K562 (cell line): Measurements from ENCODE around the gene CLIP2. TPM values are rescaled to one million over a fixed set of nuclear protein-coding genes. Genes with fewer than 3 reads are reported as not detected.

Source experiments
- EWSR1 ChIP-seq: fragments of 450-650 bp; IDR thresholded peaks from 2 replicates; pipeline ENCODE4 v1.6.1; 2018; ENCODE audit warnings: borderline replicate concordance, mild to moderate bottlenecking, low read depth, moderate library complexity; ENCODE audit not compliant: partially characterized antibody
- JUND ChIP-seq, 2 experiments: IDR thresholded peaks; 2 replicates in 1 of 2; 3 replicates in 1 of 2; pipeline ENCODE4 v1.6.1; 2011; ENCODE audit warnings: borderline replicate concordance in 2 of 2, low read depth in 2 of 2, low read length in 2 of 2, improper control_type of control experiment in 1 of 2, missing biosample characterization in 1 of 2, missing genetic modification characterization in 1 of 2, missing genetic modification reagents in 1 of 2
- KAT7 ChIP-seq: sonication (generic); formaldehyde crosslinking; IDR thresholded peaks from 2 replicates; pipeline ENCODE4 v1.8.0; 2022; ENCODE audit warnings: missing genetic modification reagents, mild to moderate bottlenecking, borderline replicate concordance
- MAZ ChIP-seq, 2 experiments: fragments of 450-650 bp in 1 of 2; sonication (generic) in 1 of 2; formaldehyde crosslinking; IDR thresholded peaks in 1 of 2; conservative IDR thresholded peaks in 1 of 2; 2 replicates each; pipeline versions ENCODE4 v1.4.0 to v1.5.0; 2020; ENCODE audit warnings: mild to moderate bottlenecking in 1 of 2, missing genetic modification reagents in 1 of 2
- MYBL2 ChIP-seq, 2 experiments: fragments of 450-650 bp in 1 of 2; sonication (generic) in 1 of 2; formaldehyde crosslinking in 1 of 2; IDR thresholded peaks; 2 replicates each; pipeline versions ENCODE4 v1.6.1 to v1.8.1; 2017 to 2022; ENCODE audit warnings: borderline replicate concordance in 1 of 2, inconsistent platforms in 1 of 2, low read depth in 1 of 2, mild to moderate bottlenecking in 1 of 2, missing genetic modification reagents in 1 of 2, moderate library complexity in 1 of 2
- RB1 ChIP-seq: fragments of 450-650 bp; IDR thresholded peaks from 2 replicates; pipeline ENCODE4 v1.6.1; 2017; ENCODE audit warnings: low read depth, mild to moderate bottlenecking
- RBM14 ChIP-seq: fragments of 200-400 bp; formaldehyde crosslinking; IDR thresholded peaks from 2 replicates; pipeline ENCODE4 v1.6.1; 2018; ENCODE audit warnings: low read depth, mild to moderate bottlenecking, low read length, moderate library complexity, borderline replicate concordance; ENCODE audit not compliant: insufficient read depth
- RBM39 ChIP-seq: fragments of 200-400 bp; formaldehyde crosslinking; optimal IDR thresholded peaks from 2 replicates; pipeline ENCODE3; 2018; ENCODE audit warnings: low read depth, low read length
- SREBF1 ChIP-seq: fragments of 150-350 bp; IDR thresholded peaks from 2 replicates; pipeline ENCODE4 v1.6.1; 2014; ENCODE audit warnings: antibody characterized with exemption, low read depth, low read length, borderline replicate concordance
- SRSF7 ChIP-seq: fragments of 200-400 bp; formaldehyde crosslinking; optimal IDR thresholded peaks from 2 replicates; pipeline ENCODE3; 2017; ENCODE audit warnings: mild to moderate bottlenecking, low read depth, low read length
- TRIM24 ChIP-seq, 2 experiments: fragments of 450-650 bp; IDR thresholded peaks; 2 replicates each; pipeline ENCODE4 v1.6.1; 2016
- YY1 ChIP-seq, 3 experiments: IDR thresholded peaks; 2 replicates each; pipeline ENCODE4 v1.6.1; 2011; ENCODE audit warnings: low read length in 2 of 3, mild to moderate bottlenecking in 2 of 3, moderate library complexity in 2 of 3, borderline replicate concordance in 1 of 3, control low read depth in 1 of 3, low read depth in 1 of 3; ENCODE audit not compliant: insufficient read depth in 3 of 3, insufficient replicate concordance in 2 of 3, control insufficient read depth in 1 of 3, insufficient read length in 1 of 3; ENCODE audit errors: extremely low read depth in 1 of 3
- ZBTB8A ChIP-seq: fragments of 450-650 bp; IDR thresholded peaks from 2 replicates; pipeline ENCODE4 v1.6.1; 2018; ENCODE audit warnings: mild to moderate bottlenecking, moderate library complexity; ENCODE audit not compliant: partially characterized antibody
- ZNF408 ChIP-seq: fragments of 250-450 bp; sonication (Bioruptor Pico); IDR thresholded peaks from 2 replicates; pipeline ENCODE4 v1.4.0; 2020; ENCODE audit warnings: low read depth, mild to moderate bottlenecking, moderate library complexity
- ZNF699 ChIP-seq: fragments of 250-450 bp; sonication (Bioruptor Pico); IDR thresholded peaks from 2 replicates; pipeline ENCODE4 v1.8.0; 2021; ENCODE audit warnings: mild to moderate bottlenecking, moderate library complexity; ENCODE audit not compliant: insufficient replicate concordance
- ZSCAN29 ChIP-seq: fragments of 450-650 bp; IDR thresholded peaks from 2 replicates; pipeline ENCODE4 v1.6.1; 2017
- polyA plus RNA-seq, 8 experiments: library from polyadenylated mRNA; depleted of rRNA in 4 of 8; stranded (reverse) in 5 of 8; unstranded in 3 of 8; fragments of >200 nt; fragmentation: Nextera tagmentation in 2 of 8; fragmentation: Illumina TruSeq in 1 of 8; extraction: Ambion mirVana in 2 of 8; extraction: Trizol in 1 of 8; gene quantifications; 2 replicates each; pipeline versions ENCODE4 v1.2.1 to v1.2.3, GENCODE V29; 2011 to 2014; ENCODE audit warnings: inconsistent platforms in 1 of 8, missing spikeins in 1 of 8
- total RNA-seq, 7 experiments: library from RNA; depleted of rRNA in 6 of 7; stranded (reverse); fragments of >200 nt in 6 of 7; fragmentation: Illumina TruSeq in 2 of 7; extraction: Trizol in 2 of 7; gene quantifications; 2 replicates each; pipeline versions ENCODE4 v1.2.1 to v1.2.3, GENCODE V29; 2011 to 2021; ENCODE audit warnings: low replicate concordance in 1 of 7
- TF ChIP-seq, protein P1 (sequence below): fragments of 450-650 bp; IDR thresholded peaks from 2 replicates; pipeline ENCODE4 v1.6.1; 2017; ENCODE audit warnings: antibody characterized with exemption, mild to moderate bottlenecking
- TF ChIP-seq, protein P2 (sequence below): fragments of 250-450 bp; sonication (Bioruptor Pico); IDR thresholded peaks from 2 replicates; pipeline ENCODE4 v1.8.0; 2021; ENCODE audit warnings: borderline replicate concordance, mild to moderate bottlenecking, moderate library complexity; ENCODE audit not compliant: poor library complexity, severe bottlenecking
- TF ChIP-seq, protein P3 (sequence below): IDR thresholded peaks from 2 replicates; pipeline ENCODE4 v1.6.1; 2011; ENCODE audit not compliant: insufficient read length; ENCODE audit errors: extremely low read depth

The CLIP2 gene
- total and polyA plus RNA-seq, 9 of the 15 experiments (the other 6 are each of a cell fraction or from before 2014, with no cell fraction given): 0.07 to 5.4 (median 2.1) TPM

DNA sequence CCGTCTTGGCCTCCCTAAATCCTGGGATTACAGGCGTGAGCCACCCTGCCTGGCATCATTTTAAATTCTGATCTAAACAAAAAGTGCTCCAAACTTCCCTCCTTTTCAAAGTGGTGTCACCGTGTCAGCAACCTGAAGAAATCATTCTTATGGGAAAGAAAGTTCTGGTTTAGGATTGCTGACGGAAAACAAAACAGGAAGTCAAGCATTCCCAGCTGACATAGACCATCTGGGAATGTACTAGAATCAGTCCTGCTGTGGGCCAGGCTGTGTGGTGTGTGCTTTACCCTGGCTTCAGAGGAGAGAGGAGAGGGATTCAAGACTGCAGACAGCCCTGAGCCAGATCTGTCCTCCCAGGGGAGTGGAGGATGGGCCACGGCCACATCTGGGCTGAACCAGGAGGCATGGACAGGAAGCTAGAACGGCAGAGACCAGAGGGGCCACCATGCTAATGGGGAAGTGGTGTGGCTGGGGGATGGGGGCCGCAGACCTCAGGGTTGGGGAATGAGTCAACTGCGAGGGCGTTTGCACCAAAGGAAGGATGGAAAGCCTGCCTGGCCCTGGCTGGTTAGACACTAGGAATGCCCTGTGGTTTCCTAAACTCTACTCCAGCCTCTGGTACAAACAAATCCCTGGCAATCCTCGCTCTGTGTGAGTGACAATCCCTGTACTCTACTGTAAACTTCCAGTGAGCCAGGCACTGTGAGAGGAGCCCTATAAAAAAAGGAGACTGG lies 16.7 kb upstream of the CLIP2 start (continued):
- TF ChIP-seq, protein P1, sequence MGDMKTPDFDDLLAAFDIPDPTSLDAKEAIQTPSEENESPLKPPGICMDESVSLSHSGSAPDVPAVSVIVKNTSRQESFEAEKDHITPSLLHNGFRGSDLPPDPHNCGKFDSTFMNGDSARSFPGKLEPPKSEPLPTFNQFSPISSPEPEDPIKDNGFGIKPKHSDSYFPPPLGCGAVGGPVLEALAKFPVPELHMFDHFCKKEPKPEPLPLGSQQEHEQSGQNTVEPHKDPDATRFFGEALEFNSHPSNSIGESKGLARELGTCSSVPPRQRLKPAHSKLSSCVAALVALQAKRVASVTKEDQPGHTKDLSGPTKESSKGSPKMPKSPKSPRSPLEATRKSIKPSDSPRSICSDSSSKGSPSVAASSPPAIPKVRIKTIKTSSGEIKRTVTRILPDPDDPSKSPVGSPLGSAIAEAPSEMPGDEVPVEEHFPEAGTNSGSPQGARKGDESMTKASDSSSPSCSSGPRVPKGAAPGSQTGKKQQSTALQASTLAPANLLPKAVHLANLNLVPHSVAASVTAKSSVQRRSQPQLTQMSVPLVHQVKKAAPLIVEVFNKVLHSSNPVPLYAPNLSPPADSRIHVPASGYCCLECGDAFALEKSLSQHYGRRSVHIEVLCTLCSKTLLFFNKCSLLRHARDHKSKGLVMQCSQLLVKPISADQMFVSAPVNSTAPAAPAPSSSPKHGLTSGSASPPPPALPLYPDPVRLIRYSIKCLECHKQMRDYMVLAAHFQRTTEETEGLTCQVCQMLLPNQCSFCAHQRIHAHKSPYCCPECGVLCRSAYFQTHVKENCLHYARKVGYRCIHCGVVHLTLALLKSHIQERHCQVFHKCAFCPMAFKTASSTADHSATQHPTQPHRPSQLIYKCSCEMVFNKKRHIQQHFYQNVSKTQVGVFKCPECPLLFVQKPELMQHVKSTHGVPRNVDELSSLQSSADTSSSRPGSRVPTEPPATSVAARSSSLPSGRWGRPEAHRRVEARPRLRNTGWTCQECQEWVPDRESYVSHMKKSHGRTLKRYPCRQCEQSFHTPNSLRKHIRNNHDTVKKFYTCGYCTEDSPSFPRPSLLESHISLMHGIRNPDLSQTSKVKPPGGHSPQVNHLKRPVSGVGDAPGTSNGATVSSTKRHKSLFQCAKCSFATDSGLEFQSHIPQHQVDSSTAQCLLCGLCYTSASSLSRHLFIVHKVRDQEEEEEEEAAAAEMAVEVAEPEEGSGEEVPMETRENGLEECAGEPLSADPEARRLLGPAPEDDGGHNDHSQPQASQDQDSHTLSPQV: peak; percentile 75
- TF ChIP-seq ZNF699 (CRISPR knock-in tag) (no peak), ZNF408 (CRISPR knock-in tag) (no peak), SRSF7 (no peak), SREBF1 (no peak), EWSR1 (no peak), MYBL2 (IDR thresholded peaks at IDR 0.05; ENCODE audit: low read depth) (no peak), MYBL2 (CRISPR knock-in tag; IDR thresholded peaks at IDR 0.05; ENCODE audit: borderline replicate concordance) (no peak), YY1 (IDR thresholded peaks at IDR 0.05; ENCODE audit: borderline replicate concordance in 1 of 3, control insufficient read depth in 1 of 3, extremely low read depth in 1 of 3, insufficient read depth in 3 of 3, insufficient read length in 1 of 3, insufficient replicate concordance in 2 of 3, low read depth in 1 of 3, low read length in 2 of 3) (peak in 2 of 3 experiments; percentile 52 to 81), RBM14 (no peak), RB1 (peak; percentile 32; the same call in 1 of the 2 replicates), ZBTB8A (no peak), RBM39 (no peak), KAT7 (CRISPR knock-in tag) (no peak), JUND (IDR thresholded peaks at IDR 0.05; ENCODE audit: borderline replicate concordance, low read depth, low read length) (peak; percentile 90), JUND (tag; IDR thresholded peaks at IDR 0.05; ENCODE audit: borderline replicate concordance, low read depth, low read length) (peak; percentile 53; the same call in 1 of the 3 replicates), ZSCAN29 (no peak), TRIM24 (IDR thresholded peaks at IDR 0.05) (peak; percentile 27 to 75; a peak in 2 of 4 replicates), MAZ (CRISPR knock-in tag; conservative IDR thresholded peaks at IDR 0.05 in 1 of 2, IDR thresholded peaks at IDR 0.05 in 1 of 2) (peak in 1 of 2 experiments; percentile 79; a peak in 2 of 4 replicates)
- TF ChIP-seq, protein P2, sequence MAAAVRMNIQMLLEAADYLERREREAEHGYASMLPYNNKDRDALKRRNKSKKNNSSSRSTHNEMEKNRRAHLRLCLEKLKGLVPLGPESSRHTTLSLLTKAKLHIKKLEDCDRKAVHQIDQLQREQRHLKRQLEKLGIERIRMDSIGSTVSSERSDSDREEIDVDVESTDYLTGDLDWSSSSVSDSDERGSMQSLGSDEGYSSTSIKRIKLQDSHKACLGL (CRISPR knock-in tag): no peak
- TF ChIP-seq, protein P3, sequence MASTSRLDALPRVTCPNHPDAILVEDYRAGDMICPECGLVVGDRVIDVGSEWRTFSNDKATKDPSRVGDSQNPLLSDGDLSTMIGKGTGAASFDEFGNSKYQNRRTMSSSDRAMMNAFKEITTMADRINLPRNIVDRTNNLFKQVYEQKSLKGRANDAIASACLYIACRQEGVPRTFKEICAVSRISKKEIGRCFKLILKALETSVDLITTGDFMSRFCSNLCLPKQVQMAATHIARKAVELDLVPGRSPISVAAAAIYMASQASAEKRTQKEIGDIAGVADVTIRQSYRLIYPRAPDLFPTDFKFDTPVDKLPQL: no peak
